HepG2 (cell line): Measurements from ENCODE around the gene AKAP12. TPM values are rescaled to one million over a fixed set of nuclear protein-coding genes. Genes with fewer than 3 reads are reported as not detected.

Experiments used
- ATAC-seq: fragments of 200-7000 bp; cut with Tn5 transposase; 3 replicates; pipeline ENCODE4 v1.9.1; 2020; ENCODE audit warnings: mild to moderate bottlenecking, moderate library complexity
- BruUV-seq: library from RNA; stranded (reverse); fragments of 400-500 nt; replicated peaks from 2 replicates; lab custom pipeline; 2021; lab: Mats Ljungman, UMichigan
- CTCF ChIA-PET: fragments of 300-600 bp; formaldehyde crosslinking; extraction: SDS; loops from one replicate; lab custom pipeline; 2021; ENCODE audit warnings: low total read pairs, inconsistent platforms, low intra/inter-chr PET ratio; lab: Yijun Ruan, JAX
- POLR2A ChIA-PET: fragments of 350-600 bp; sonication (Branson Sonifier 250); formaldehyde crosslinking; loops from one replicate; lab custom pipeline; 2020; ENCODE audit warnings: antibody characterized with exemption, inconsistent platforms; lab: Yijun Ruan, JAX
- DNase-seq: peaks from one replicate; pipeline ENCODE4 v3.0.0-alpha.2; 2015; ENCODE audit warnings: low spot score
- FAIRE-seq: peaks from 3 replicates; lab custom pipeline; 2011; peaks lifted over from hg19 to GRCh38; lab: Jason Lieb, UNC
- H2AFZ ChIP-seq: one replicate; pipeline ENCODE4 v1.6.1; 2011; ENCODE audit warnings: low read length, inconsistent platforms
- H3K27ac ChIP-seq: fragments of 300-600 bp; 3 replicates; pipeline ENCODE4 v1.8.0; 2011; ENCODE audit warnings: mixed run types, mild to moderate bottlenecking, mixed read lengths, low read length, inconsistent platforms; ENCODE audit not compliant: insufficient read depth; ENCODE audit errors: extremely low read length
- H3K27me3 ChIP-seq, 2 experiments: fragments of 200-600 bp in 1 of 2; 2 replicates in 1 of 2; 3 replicates in 1 of 2; pipeline versions ENCODE4 v1.6.0 to v1.8.0; 2011; ENCODE audit warnings: low read length in 2 of 2, mild to moderate bottlenecking in 2 of 2, moderate library complexity in 2 of 2, inconsistent platforms in 1 of 2; ENCODE audit not compliant: insufficient read depth in 2 of 2, control insufficient read depth in 1 of 2
- H3K36me3 ChIP-seq, 2 experiments: fragments of 200-600 bp in 1 of 2; replicated peaks in 1 of 2; 2 replicates in 1 of 2; 3 replicates in 1 of 2; pipeline versions ENCODE4 v1.5.1 to v1.8.0; 2011; ENCODE audit warnings: low read length in 2 of 2, inconsistent platforms in 1 of 2; ENCODE audit not compliant: insufficient read depth in 2 of 2, control insufficient read depth in 1 of 2
- H3K4me1 ChIP-seq: 2 replicates; pipeline ENCODE4 v1.5.1; 2012; ENCODE audit warnings: low read length, inconsistent platforms; ENCODE audit not compliant: insufficient read depth
- H3K4me2 ChIP-seq: 2 replicates; pipeline ENCODE4 v1.6.0; 2011; ENCODE audit warnings: low read depth, low read length, inconsistent platforms
- H3K4me3 ChIP-seq, 3 experiments: fragments of 200-600 bp in 1 of 3; sonication (generic), shearing (Covaris generic) in 1 of 3; replicated peaks in 1 of 3; 2 replicates each; pipeline ENCODE4 v1.5.1; 2011 to 2016; ENCODE audit warnings: low read length in 3 of 3, inconsistent platforms in 2 of 3, low read depth in 2 of 3, mild to moderate bottlenecking in 2 of 3, control low read depth in 1 of 3, mixed read lengths in 1 of 3; ENCODE audit not compliant: insufficient read depth in 1 of 3
- H3K79me2 ChIP-seq: one replicate; pipeline ENCODE4 v1.6.1; 2011; ENCODE audit warnings: low read length, inconsistent platforms; ENCODE audit not compliant: insufficient read depth
- H3K9ac ChIP-seq: 2 replicates; pipeline ENCODE4 v1.6.0; 2011; ENCODE audit warnings: mild to moderate bottlenecking, low read depth, low read length, inconsistent platforms; ENCODE audit not compliant: insufficient read depth
- H3K9me3 ChIP-seq: 2 replicates; pipeline ENCODE4 v1.5.1; 2012; ENCODE audit warnings: mild to moderate bottlenecking, low read length
- H4K20me1 ChIP-seq: 2 replicates; pipeline ENCODE4 v1.6.0; 2011; ENCODE audit warnings: inconsistent platforms, mild to moderate bottlenecking, low read length, moderate library complexity; ENCODE audit not compliant: insufficient read depth
- CC2D1A ChIP-seq: sonication (generic); formaldehyde crosslinking; IDR thresholded peaks from 2 replicates; pipeline ENCODE4 v1.8.1; 2023; ENCODE audit warnings: mild to moderate bottlenecking, missing genetic modification reagents
- DPF2 ChIP-seq: sonication (generic); formaldehyde crosslinking; IDR thresholded peaks from 2 replicates; pipeline ENCODE4 v1.4.0; 2020; ENCODE audit warnings: mild to moderate bottlenecking, low read depth, missing genetic modification reagents, borderline replicate concordance
- GATAD2A ChIP-seq: IDR thresholded peaks from 2 replicates; pipeline ENCODE4 v1.6.1; 2016
- HNRNPUL1 ChIP-seq: fragments of 200-400 bp; formaldehyde crosslinking; IDR thresholded peaks from 2 replicates; pipeline ENCODE4 v1.6.1; 2017; ENCODE audit warnings: low read depth, mild to moderate bottlenecking, low read length, moderate library complexity
- NFE2L1 ChIP-seq: sonication (generic); formaldehyde crosslinking; IDR thresholded peaks from 2 replicates; pipeline ENCODE4 v1.4.0; 2020; ENCODE audit warnings: missing genetic modification reagents, mild to moderate bottlenecking, borderline replicate concordance
- SMARCE1 ChIP-seq: fragments of 450-650 bp; IDR thresholded peaks from 2 replicates; pipeline ENCODE4 v1.6.1; 2017; ENCODE audit warnings: borderline replicate concordance
- ZBTB20 ChIP-seq: sonication (generic); formaldehyde crosslinking; IDR thresholded peaks from 2 replicates; pipeline ENCODE4 v1.8.1; 2023; ENCODE audit warnings: missing genetic modification reagents, low read depth, mild to moderate bottlenecking, borderline replicate concordance
- ZNF543 ChIP-seq: sonication (generic); formaldehyde crosslinking; IDR thresholded peaks from 2 replicates; pipeline ENCODE4 v1.4.0; 2020; ENCODE audit warnings: mild to moderate bottlenecking, missing genetic modification reagents
- WGBS: methylation state at CpG from one replicate; pipeline ENCODE4 v1.1.6; 2017; ENCODE audit warnings: low lambda C conversion rate; 5-methylcytosine and 5-hydroxymethylcytosine counted together
- in situ Hi-C: cut with HindIII; loops from 2 replicates; pipeline ENCODE4 v1.10.0; 2017; ENCODE audit warnings: low pct_unique_long_range_greater_than_20kb; ENCODE audit not compliant: extremely low pct_ligation_motif_present
- intact Hi-C: fragments of 100-400 bp; cut with micrococcal nuclease; formaldehyde crosslinking; loops from one replicate; pipeline ENCODE4 v1.10.0; 2022; ENCODE audit not compliant: unreplicated experiment
- polyA plus RNA-seq, 8 experiments: library from polyadenylated mRNA; depleted of rRNA in 3 of 8; stranded (reverse) in 7 of 8; unstranded in 1 of 8; fragments of >200 nt; fragmentation: Illumina TruSeq in 4 of 8; extraction: Trizol in 4 of 8; gene quantifications; 2 replicates each; pipeline versions ENCODE4 v1.2.1 to v1.2.3, GENCODE V29; 2011 to 2016; ENCODE audit warnings: low read depth in 4 of 8, missing spikeins in 1 of 8, mixed read lengths in 1 of 8; ENCODE audit not compliant: insufficient read depth in 1 of 8
- total RNA-seq, 5 experiments: library from RNA; depleted of rRNA; stranded (reverse); fragments of >200 nt; fragmentation: Illumina TruSeq; extraction: Trizol; gene quantifications; 2 replicates each; pipeline ENCODE4 v1.2.3, GENCODE V29; 2016; ENCODE audit warnings: low read depth in 1 of 5
- TF ChIP-seq, protein P1 (sequence below): sonication (generic); formaldehyde crosslinking; IDR thresholded peaks from 2 replicates; pipeline ENCODE4 v1.5.0; 2020; ENCODE audit warnings: missing genetic modification reagents
- TF ChIP-seq, protein P2 (sequence below): sonication (generic); formaldehyde crosslinking; IDR thresholded peaks from 2 replicates; pipeline ENCODE4 v1.4.0; 2020; ENCODE audit warnings: missing genetic modification reagents
- TF ChIP-seq, protein P3 (sequence below), 2 experiments: sonication (generic) in 1 of 2; formaldehyde crosslinking in 1 of 2; IDR thresholded peaks; 2 replicates each; pipeline versions ENCODE4 v1.5.1 to v1.6.1; 2011 to 2020; ENCODE audit warnings: borderline replicate concordance in 1 of 2, low read depth in 1 of 2, low read length in 1 of 2, mild to moderate bottlenecking in 1 of 2, missing genetic modification reagents in 1 of 2, moderate library complexity in 1 of 2
- TF ChIP-seq, protein P4 (sequence below): conservative IDR thresholded peaks from 2 replicates; pipeline ENCODE4 v1.6.1; 2018; ENCODE audit warnings: missing genetic modification reagents

Gene AKAP12
- total and polyA plus RNA-seq, 2 of the 13 experiments (the other 11 are each of a cell fraction or from before 2014, with no cell fraction given) = 10.6 to 19.0 TPM

DNA sequence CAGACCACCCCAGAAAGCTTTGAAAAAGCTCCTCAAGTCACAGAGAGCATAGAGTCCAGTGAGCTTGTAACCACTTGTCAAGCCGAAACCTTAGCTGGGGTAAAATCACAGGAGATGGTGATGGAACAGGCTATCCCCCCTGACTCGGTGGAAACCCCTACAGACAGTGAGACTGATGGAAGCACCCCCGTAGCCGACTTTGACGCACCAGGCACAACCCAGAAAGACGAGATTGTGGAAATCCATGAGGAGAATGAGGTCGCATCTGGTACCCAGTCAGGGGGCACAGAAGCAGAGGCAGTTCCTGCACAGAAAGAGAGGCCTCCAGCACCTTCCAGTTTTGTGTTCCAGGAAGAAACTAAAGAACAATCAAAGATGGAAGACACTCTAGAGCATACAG, 112.0 kb downstream of the AKAP12 start (continued):
- TF ChIP-seq, protein P1, sequence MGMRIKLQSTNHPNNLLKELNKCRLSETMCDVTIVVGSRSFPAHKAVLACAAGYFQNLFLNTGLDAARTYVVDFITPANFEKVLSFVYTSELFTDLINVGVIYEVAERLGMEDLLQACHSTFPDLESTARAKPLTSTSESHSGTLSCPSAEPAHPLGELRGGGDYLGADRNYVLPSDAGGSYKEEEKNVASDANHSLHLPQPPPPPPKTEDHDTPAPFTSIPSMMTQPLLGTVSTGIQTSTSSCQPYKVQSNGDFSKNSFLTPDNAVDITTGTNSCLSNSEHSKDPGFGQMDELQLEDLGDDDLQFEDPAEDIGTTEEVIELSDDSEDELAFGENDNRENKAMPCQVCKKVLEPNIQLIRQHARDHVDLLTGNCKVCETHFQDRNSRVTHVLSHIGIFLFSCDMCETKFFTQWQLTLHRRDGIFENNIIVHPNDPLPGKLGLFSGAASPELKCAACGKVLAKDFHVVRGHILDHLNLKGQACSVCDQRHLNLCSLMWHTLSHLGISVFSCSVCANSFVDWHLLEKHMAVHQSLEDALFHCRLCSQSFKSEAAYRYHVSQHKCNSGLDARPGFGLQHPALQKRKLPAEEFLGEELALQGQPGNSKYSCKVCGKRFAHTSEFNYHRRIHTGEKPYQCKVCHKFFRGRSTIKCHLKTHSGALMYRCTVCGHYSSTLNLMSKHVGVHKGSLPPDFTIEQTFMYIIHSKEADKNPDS (CRISPR knock-in tag) = no peak
- TF ChIP-seq SMARCE1 = no peak

DNA sequence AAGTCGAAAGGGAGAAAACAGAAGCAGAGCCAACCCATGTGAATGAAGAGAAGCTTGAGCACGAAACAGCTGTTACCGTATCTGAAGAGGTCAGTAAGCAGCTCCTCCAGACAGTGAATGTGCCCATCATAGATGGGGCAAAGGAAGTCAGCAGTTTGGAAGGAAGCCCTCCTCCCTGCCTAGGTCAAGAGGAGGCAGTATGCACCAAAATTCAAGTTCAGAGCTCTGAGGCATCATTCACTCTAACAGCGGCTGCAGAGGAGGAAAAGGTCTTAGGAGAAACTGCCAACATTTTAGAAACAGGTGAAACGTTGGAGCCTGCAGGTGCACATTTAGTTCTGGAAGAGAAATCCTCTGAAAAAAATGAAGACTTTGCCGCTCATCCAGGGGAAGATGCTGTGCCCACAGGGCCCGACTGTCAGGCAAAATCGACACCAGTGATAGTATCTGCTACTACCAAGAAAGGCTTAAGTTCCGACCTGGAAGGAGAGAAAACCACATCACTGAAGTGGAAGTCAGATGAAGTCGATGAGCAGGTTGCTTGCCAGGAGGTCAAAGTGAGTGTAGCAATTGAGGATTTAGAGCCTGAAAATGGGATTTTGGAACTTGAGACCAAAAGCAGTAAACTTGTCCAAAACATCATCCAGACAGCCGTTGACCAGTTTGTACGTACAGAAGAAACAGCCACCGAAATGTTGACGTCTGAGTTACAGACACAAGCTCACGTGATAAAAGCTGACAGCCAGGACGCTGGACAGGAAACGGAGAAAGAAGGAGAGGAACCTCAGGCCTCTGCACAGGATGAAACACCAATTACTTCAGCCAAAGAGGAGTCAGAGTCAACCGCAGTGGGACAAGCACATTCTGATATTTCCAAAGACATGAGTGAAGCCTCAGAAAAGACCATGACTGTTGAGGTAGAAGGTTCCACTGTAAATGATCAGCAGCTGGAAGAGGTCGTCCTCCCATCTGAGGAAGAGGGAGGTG, 112.9 kb downstream of the AKAP12 start:
- H3K79me2 ChIP-seq = no peaks in the 10 kb centered on the region
- intact Hi-C loops (no loop called here), in situ Hi-C loops (no loop called here)
- H3K9me3 ChIP-seq = no peaks in the 10 kb centered on the region
- no peak overlapping the region for H3K9ac ChIP-seq
- no TSS peak for BruUV-seq
- no peak for FAIRE-seq
- peaks cover 6 to 10% of the 10 kb centered on the region in 2 experiments; a peak in 4 of 5 replicates for H3K36me3 ChIP-seq
- CTCF ChIA-PET = no interaction called here
- H3K4me3 ChIP-seq = no peak overlapping the region
- H3K4me2 ChIP-seq = no peak overlapping the region
- 91% methylated on average over 19 of the region's 19 CpGs for WGBS
- H3K27me3 ChIP-seq = no peaks in the 10 kb centered on the region
- POLR2A ChIA-PET = no interaction called here
- no peaks in the 10 kb centered on the region for H4K20me1 ChIP-seq
- no peaks in the 10 kb centered on the region for H3K4me1 ChIP-seq
- no peak overlapping the region for H2AFZ ChIP-seq
- no peak overlapping the region for H3K27ac ChIP-seq
- DNase-seq = no peak
- ATAC-seq = no peak
- TF ChIP-seq ZBTB20 = no peak
- TF ChIP-seq, protein P2, sequence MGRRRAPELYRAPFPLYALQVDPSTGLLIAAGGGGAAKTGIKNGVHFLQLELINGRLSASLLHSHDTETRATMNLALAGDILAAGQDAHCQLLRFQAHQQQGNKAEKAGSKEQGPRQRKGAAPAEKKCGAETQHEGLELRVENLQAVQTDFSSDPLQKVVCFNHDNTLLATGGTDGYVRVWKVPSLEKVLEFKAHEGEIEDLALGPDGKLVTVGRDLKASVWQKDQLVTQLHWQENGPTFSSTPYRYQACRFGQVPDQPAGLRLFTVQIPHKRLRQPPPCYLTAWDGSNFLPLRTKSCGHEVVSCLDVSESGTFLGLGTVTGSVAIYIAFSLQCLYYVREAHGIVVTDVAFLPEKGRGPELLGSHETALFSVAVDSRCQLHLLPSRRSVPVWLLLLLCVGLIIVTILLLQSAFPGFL (CRISPR knock-in tag) = no peak
- TF ChIP-seq CC2D1A (CRISPR knock-in tag) = no peak
- TF ChIP-seq, protein P3, sequence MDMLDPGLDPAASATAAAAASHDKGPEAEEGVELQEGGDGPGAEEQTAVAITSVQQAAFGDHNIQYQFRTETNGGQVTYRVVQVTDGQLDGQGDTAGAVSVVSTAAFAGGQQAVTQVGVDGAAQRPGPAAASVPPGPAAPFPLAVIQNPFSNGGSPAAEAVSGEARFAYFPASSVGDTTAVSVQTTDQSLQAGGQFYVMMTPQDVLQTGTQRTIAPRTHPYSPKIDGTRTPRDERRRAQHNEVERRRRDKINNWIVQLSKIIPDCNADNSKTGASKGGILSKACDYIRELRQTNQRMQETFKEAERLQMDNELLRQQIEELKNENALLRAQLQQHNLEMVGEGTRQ (IDR thresholded peaks at IDR 0.05; ENCODE audit: low read depth, low read length) = no peak
- TF ChIP-seq, protein P3 (CRISPR knock-in tag; IDR thresholded peaks at IDR 0.05; ENCODE audit: borderline replicate concordance) = no peak
- no peak for TF ChIP-seq HNRNPUL1
- TF ChIP-seq DPF2 = no peak
- no peak for TF ChIP-seq NFE2L1 (CRISPR knock-in tag)
- no peak for TF ChIP-seq GATAD2A (CRISPR knock-in tag)
- TF ChIP-seq ZNF543 (CRISPR knock-in tag) = no peak
- TF ChIP-seq, protein P4, sequence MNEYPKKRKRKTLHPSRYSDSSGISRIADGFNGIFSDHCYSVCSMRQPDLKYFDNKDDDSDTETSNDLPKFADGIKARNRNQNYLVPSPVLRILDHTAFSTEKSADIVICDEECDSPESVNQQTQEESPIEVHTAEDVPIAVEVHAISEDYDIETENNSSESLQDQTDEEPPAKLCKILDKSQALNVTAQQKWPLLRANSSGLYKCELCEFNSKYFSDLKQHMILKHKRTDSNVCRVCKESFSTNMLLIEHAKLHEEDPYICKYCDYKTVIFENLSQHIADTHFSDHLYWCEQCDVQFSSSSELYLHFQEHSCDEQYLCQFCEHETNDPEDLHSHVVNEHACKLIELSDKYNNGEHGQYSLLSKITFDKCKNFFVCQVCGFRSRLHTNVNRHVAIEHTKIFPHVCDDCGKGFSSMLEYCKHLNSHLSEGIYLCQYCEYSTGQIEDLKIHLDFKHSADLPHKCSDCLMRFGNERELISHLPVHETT = no peak
